Mesendoderm (in vitro differentiated cells): Measurements from ENCODE around the gene KHNYN.

Source experiments
- DNase-seq: peaks from one replicate; pipeline ENCODE4 v3.0.0; 2013
- H2AK5ac ChIP-seq: 2 replicates; pipeline ENCODE4 v1.6.1; 2013; ENCODE audit warnings: low read length, inconsistent platforms
- H2BK120ac ChIP-seq: 2 replicates; pipeline ENCODE4 v1.6.1; 2013; ENCODE audit warnings: low read depth, mild to moderate bottlenecking, low read length, moderate library complexity, mixed read lengths
- H2BK15ac ChIP-seq: replicated peaks from 2 replicates; pipeline ENCODE4 v1.6.1; 2013; ENCODE audit warnings: low read depth, mild to moderate bottlenecking, moderate library complexity
- H2BK5ac ChIP-seq: 2 replicates; pipeline ENCODE4 v1.6.1; 2013; ENCODE audit warnings: low read length, inconsistent platforms
- H3K18ac ChIP-seq: 2 replicates; pipeline ENCODE4 v1.6.1; 2013; ENCODE audit warnings: mild to moderate bottlenecking, low read length, mixed read lengths
- H3K23ac ChIP-seq: one replicate; pipeline ENCODE4 v1.6.1; 2013; ENCODE audit warnings: low read length
- H3K27ac ChIP-seq: 2 replicates; pipeline ENCODE4 v1.5.1; 2013; ENCODE audit warnings: low read depth, mild to moderate bottlenecking, inconsistent platforms, low read length, moderate library complexity
- H3K27me3 ChIP-seq: 2 replicates; pipeline ENCODE4 v1.6.1; 2013; ENCODE audit warnings: low read length, control low read depth, mild to moderate bottlenecking, inconsistent platforms; ENCODE audit not compliant: insufficient read depth, poor library complexity
- H3K36me3 ChIP-seq: 2 replicates; pipeline ENCODE4 v1.6.1; 2013; ENCODE audit warnings: low read length, inconsistent platforms; ENCODE audit not compliant: control insufficient read depth, insufficient read depth
- H3K4ac ChIP-seq: one replicate; pipeline ENCODE4 v1.6.1; 2013; ENCODE audit warnings: low read depth, mild to moderate bottlenecking, low read length, moderate library complexity
- H3K4me1 ChIP-seq: 2 replicates; pipeline ENCODE4 v1.6.1; 2013; ENCODE audit warnings: low read depth, low read length, inconsistent platforms; ENCODE audit not compliant: control insufficient read depth
- H3K4me2 ChIP-seq: 2 replicates; pipeline ENCODE4 v1.6.1; 2013; ENCODE audit warnings: low read length
- H3K4me3 ChIP-seq: 2 replicates; pipeline ENCODE4 v1.5.1; 2013; ENCODE audit warnings: mild to moderate bottlenecking, low read length
- H3K56ac ChIP-seq: one replicate; pipeline ENCODE4 v1.6.1; 2013; ENCODE audit warnings: low read length
- H3K79me1 ChIP-seq: 2 replicates; pipeline ENCODE4 v1.6.1; 2013; ENCODE audit warnings: low read length, inconsistent platforms
- H3K79me2 ChIP-seq: 2 replicates; pipeline ENCODE4 v1.6.1; 2013; ENCODE audit warnings: mild to moderate bottlenecking, low read length; ENCODE audit not compliant: control insufficient read depth, insufficient read depth
- H3K9ac ChIP-seq: 2 replicates; pipeline ENCODE4 v1.6.1; 2013; ENCODE audit warnings: low read length, inconsistent platforms
- H4K5ac ChIP-seq: one replicate; pipeline ENCODE4 v1.6.1; 2013; ENCODE audit warnings: low read length
- H4K8ac ChIP-seq: one replicate; pipeline ENCODE4 v1.6.1; 2013; ENCODE audit warnings: low read depth, mild to moderate bottlenecking, control low read depth, low read length, moderate library complexity
- WGBS: extraction: QIAGEN DNeasy Blood & Tissue Kit; methylation state at CpG from one replicate; pipeline ENCODE4 v1.1.7; 2013; ENCODE audit warnings: low lambda C conversion rate, missing lambda C conversion rate; ENCODE audit not compliant: insufficient coverage; ENCODE audit errors: extremely low coverage; 5-methylcytosine and 5-hydroxymethylcytosine counted together

KHNYN gene

DNA sequence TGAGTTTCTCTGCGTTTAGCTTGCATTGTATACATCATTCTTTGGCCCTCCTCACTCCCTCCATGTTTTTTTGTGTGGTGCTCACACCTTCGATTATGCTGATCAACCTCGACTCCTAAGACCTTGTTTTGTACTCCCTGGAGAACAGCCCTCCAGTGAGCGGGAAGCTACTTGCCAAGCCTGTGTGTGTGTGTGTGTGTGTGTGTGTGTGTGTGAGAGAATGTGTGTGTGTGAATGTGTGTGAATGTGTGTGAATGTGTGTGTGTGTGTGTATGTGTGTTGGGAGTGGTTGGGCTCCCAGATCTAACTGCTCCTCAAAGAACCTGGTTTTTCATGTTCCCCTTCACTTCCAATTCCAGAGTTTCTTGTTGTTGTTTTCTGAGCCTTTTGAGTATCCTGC lies 24.9 kb upstream of the KHNYN start:
- H2BK120ac ChIP-seq, result no peak overlapping the region
- H3K9ac ChIP-seq, result no peak overlapping the region
- no peak overlapping the region for H3K4me2 ChIP-seq
- no CpG with 5 or more reads among the region's 4 CpGs for WGBS
- no peak overlapping the region for H3K27ac ChIP-seq
- H3K79me1 ChIP-seq, result no peaks in the 10 kb centered on the region
- H2BK15ac ChIP-seq, result no peak overlapping the region
- no peaks in the 10 kb centered on the region for H3K4me1 ChIP-seq
- H4K8ac ChIP-seq, result no peak overlapping the region
- H2AK5ac ChIP-seq, result no peak overlapping the region
- H3K23ac ChIP-seq, result no peak overlapping the region
- no peak overlapping the region for H2BK5ac ChIP-seq
- no peak overlapping the region for H3K56ac ChIP-seq
- H3K4me3 ChIP-seq, result no peak overlapping the region
- H3K4ac ChIP-seq, result no peak overlapping the region
- no peak for DNase-seq
- H3K79me2 ChIP-seq, result no peaks in the 10 kb centered on the region
- H3K36me3 ChIP-seq, result no peaks in the 10 kb centered on the region
- H3K27me3 ChIP-seq, result no peaks in the 10 kb centered on the region
- H3K18ac ChIP-seq, result no peak overlapping the region
- no peak overlapping the region for H4K5ac ChIP-seq

DNA sequence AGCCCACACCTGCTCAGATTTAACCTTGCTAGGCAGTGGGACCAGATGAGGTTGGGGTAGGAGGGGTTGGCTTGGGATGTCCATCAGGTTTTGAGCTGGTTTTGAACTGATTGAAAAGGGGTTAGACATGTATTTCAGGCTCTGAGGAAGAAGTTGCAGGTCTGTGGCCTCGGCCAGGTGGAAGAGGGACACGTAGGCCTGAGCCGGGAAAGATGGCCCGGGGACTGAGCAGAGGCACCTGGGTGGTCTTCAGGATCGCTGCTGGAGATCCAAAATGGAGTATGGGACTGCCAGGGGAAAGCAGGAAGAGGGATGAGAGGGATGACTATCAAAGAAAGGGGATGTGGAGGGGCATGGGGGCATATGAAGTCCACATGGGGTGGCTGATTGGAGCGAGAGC lies 23.3 kb upstream of the KHNYN start:
- Histone ChIP-seq H2BK15ac (no peak overlapping the region), H3K4ac (no peak overlapping the region), H3K4me2 (no peak overlapping the region), H4K5ac (no peak overlapping the region), H3K4me3 (no peak overlapping the region), H3K27me3 (no peaks in the 10 kb centered on the region), H3K56ac (no peak overlapping the region), H2BK120ac (no peak overlapping the region), H3K27ac (no peak overlapping the region), H3K79me1 (no peaks in the 10 kb centered on the region), H3K79me2 (no peaks in the 10 kb centered on the region), H3K23ac (no peak overlapping the region), H3K4me1 (no peaks in the 10 kb centered on the region), H3K18ac (no peak overlapping the region), H2BK5ac (no peak overlapping the region), H4K8ac (no peak overlapping the region), H2AK5ac (no peak overlapping the region), H3K36me3 (no peaks in the 10 kb centered on the region), H3K9ac (no peak overlapping the region)
- no CpG with 5 or more reads among the region's 6 CpGs for WGBS
- DNase-seq, result no peak

DNA sequence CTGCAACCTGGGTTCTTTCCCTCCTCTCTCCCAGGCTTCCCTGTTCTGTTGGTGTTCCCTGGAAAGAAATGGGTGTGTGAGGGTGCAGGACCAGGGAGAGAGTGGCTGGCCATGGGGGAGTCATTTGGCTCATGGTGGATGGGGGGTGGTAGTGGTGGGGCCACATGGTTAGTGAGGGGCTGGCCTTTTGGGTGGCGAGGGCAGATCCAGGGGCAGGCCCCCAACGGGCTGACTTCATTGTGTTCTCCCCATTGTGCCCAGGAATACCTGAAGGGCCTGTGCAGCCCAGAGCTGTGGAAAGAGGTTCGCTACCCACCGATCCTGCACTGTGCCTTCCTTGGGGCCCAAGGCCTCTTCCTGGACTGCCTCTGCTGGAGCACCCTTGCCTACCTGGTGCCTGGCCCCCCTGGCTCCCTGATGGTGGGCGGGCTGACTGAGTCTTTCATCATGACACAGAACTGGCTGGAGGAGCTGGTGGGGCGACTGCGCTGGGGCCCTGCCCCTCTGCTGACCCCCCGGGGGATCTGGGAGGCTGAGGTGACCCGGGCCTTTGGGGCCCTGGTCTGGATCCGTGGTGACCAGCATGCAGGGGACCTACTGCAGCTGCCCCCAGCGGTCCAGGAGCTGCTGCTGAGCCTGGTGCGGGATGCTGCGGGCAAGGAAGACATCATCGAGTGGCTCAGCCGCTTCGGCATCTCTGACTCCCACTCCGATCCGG lies 22.0 kb upstream of the KHNYN start:
- H3K36me3 ChIP-seq, result no peaks in the 10 kb centered on the region
- H3K9ac ChIP-seq, result no peak overlapping the region
- no peak for DNase-seq

DNA sequence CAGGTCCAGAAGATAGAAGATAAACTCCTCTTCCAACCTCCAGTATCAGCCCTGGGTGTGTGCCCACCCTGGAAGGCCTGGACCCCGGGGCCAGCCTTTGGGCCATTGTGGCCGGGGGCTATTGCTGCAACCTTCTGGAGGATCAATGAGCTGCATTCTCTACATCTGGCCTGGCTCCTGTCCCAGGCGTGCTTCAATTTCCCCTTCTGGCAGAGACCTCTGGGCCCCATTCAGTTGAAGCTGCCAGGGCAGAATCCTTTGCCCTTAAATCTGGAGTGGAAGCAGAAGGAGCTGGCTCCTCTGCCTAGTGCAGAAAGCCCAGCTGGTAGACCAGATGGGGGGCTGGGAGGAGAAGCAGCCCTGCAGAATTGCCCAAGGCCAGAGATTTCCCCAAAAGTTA lies 21.0 kb upstream of the KHNYN start:
- no peak overlapping the region for H4K8ac ChIP-seq
- no peak for DNase-seq
- no peak overlapping the region for H3K18ac ChIP-seq
- H2BK5ac ChIP-seq, result no peak overlapping the region
- no peak overlapping the region for H3K4ac ChIP-seq
- H2AK5ac ChIP-seq, result no peak overlapping the region
- no peak overlapping the region for H3K9ac ChIP-seq
- H3K27me3 ChIP-seq, result no peaks in the 10 kb centered on the region
- H3K4me2 ChIP-seq, result no peak overlapping the region
- no peak overlapping the region for H3K4me3 ChIP-seq
- no peak overlapping the region for H3K56ac ChIP-seq
- H3K36me3 ChIP-seq, result no peaks in the 10 kb centered on the region
- no peak overlapping the region for H2BK15ac ChIP-seq
- no peaks in the 10 kb centered on the region for H3K4me1 ChIP-seq
- H3K79me2 ChIP-seq, result no peaks in the 10 kb centered on the region
- no peak overlapping the region for H2BK120ac ChIP-seq
- no peak overlapping the region for H4K5ac ChIP-seq
- H3K23ac ChIP-seq, result no peak overlapping the region
- no peak overlapping the region for H3K27ac ChIP-seq
- no peaks in the 10 kb centered on the region for H3K79me1 ChIP-seq
- WGBS, result no CpG with 5 or more reads among the region's 3 CpGs

More for the DNA sequence above, 22.0 kb upstream of the KHNYN start:
- Histone ChIP-seq H4K8ac (no peak overlapping the region), H3K4ac (no peak overlapping the region), H2AK5ac (no peak overlapping the region), H2BK15ac (no peak overlapping the region), H3K27ac (no peak overlapping the region), H2BK120ac (no peak overlapping the region), H3K4me3 (no peak overlapping the region), H3K79me1 (no peaks in the 10 kb centered on the region), H3K4me1 (no peaks in the 10 kb centered on the region), H3K18ac (no peak overlapping the region), H4K5ac (no peak overlapping the region), H3K79me2 (no peaks in the 10 kb centered on the region), H2BK5ac (no peak overlapping the region), H3K27me3 (no peaks in the 10 kb centered on the region), H3K56ac (no peak overlapping the region), H3K23ac (no peak overlapping the region), H3K4me2 (no peak overlapping the region)
- WGBS, result no CpG with 5 or more reads among the region's 18 CpGs

DNA sequence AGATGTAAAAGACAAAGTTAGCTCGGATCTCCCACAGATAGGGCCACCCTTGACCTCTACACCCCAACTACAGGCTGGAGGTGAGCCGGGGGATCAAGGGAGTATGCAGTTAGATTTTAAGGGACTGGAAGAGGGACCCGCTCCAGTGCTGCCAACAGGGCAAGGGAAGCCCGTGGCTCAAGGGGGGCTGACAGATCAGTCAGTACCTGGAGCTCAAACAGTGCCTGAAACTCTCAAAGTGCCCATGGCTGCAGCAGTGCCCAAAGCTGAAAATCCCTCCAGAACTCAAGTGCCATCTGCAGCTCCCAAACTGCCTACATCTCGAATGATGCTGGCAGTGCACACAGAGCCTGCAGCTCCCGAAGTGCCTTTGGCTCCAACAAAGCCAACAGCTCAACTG lies 20.6 kb upstream of the KHNYN start:
- H3K79me2 ChIP-seq, result no peaks in the 10 kb centered on the region
- no peaks in the 10 kb centered on the region for H3K36me3 ChIP-seq
- no peak overlapping the region for H3K4me2 ChIP-seq
- H4K5ac ChIP-seq, result no peak overlapping the region
- no CpG with 5 or more reads among the region's 6 CpGs for WGBS
- no peak overlapping the region for H2BK5ac ChIP-seq
- no peak overlapping the region for H2BK15ac ChIP-seq
- no peak overlapping the region for H3K4me3 ChIP-seq
- no peak overlapping the region for H3K56ac ChIP-seq
- H3K79me1 ChIP-seq, result no peaks in the 10 kb centered on the region
- H2AK5ac ChIP-seq, result no peak overlapping the region
- no peak overlapping the region for H3K23ac ChIP-seq
- no peak overlapping the region for H3K9ac ChIP-seq
- no peak overlapping the region for H3K18ac ChIP-seq
- H4K8ac ChIP-seq, result no peak overlapping the region
- DNase-seq, result no peak
- no peak overlapping the region for H3K4ac ChIP-seq
- no peak overlapping the region for H2BK120ac ChIP-seq
- no peaks in the 10 kb centered on the region for H3K27me3 ChIP-seq
- no peaks in the 10 kb centered on the region for H3K4me1 ChIP-seq
- no peak overlapping the region for H3K27ac ChIP-seq

DNA sequence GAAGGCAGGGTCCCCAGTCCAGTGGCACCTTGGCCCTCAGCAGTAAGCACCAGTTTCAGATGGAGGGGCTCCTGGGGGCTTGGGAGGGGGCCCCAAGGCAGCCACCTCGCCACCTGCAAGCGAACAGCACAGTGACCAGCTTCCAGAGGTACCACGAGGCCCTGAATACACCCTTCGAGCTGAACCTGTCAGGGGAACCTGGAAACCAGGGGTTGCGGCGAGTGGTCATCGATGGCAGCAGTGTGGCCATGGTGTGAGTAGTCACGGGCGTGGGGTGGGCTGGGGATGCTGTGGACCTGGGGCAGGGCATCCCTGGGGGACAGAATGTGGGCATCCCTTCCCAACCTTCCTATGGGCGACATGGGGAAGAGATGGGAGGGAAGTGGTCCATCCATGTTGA lies 19.8 kb upstream of the KHNYN start:
- Histone ChIP-seq H2BK5ac (no peak overlapping the region), H3K36me3 (no peaks in the 10 kb centered on the region), H3K4me2 (no peak overlapping the region), H3K23ac (no peak overlapping the region), H3K4me1 (no peaks in the 10 kb centered on the region), H2AK5ac (no peak overlapping the region), H3K18ac (no peak overlapping the region), H3K4me3 (no peak overlapping the region), H4K5ac (no peak overlapping the region), H3K79me1 (no peaks in the 10 kb centered on the region), H3K79me2 (no peaks in the 10 kb centered on the region), H3K9ac (no peak overlapping the region), H4K8ac (no peak overlapping the region), H2BK120ac (no peak overlapping the region), H3K56ac (no peak overlapping the region), H3K27ac (no peak overlapping the region), H3K27me3 (no peaks in the 10 kb centered on the region), H2BK15ac (no peak overlapping the region), H3K4ac (no peak overlapping the region)
- DNase-seq, result no peak
- no CpG with 5 or more reads among the region's 10 CpGs for WGBS
